OCI-LY1 (cell line): Measurements from ENCODE around the gene HERPUD1.

Source experiments
- H2AFZ ChIP-seq: fragments of 200-600 bp; sonication (generic), shearing (Covaris generic); 2 replicates; pipeline ENCODE4 v1.6.0; 2014; ENCODE audit warnings: antibody characterized with exemption, mild to moderate bottlenecking, low read length
- H3F3A ChIP-seq: fragments of 200-600 bp; sonication (generic), shearing (Covaris generic); 2 replicates; pipeline ENCODE4 v1.6.0; 2014; ENCODE audit warnings: mild to moderate bottlenecking, antibody characterized with exemption, low read length, moderate library complexity; ENCODE audit not compliant: insufficient read depth
- H3K27ac ChIP-seq: fragments of 200-600 bp; sonication (generic); 2 replicates; pipeline ENCODE4 v1.5.1; 2014; ENCODE audit warnings: low read length, mixed run types, mild to moderate bottlenecking, low read depth; ENCODE audit not compliant: poor library complexity, severe bottlenecking
- H3K27me3 ChIP-seq: fragments of 200-600 bp; sonication (generic); 2 replicates; pipeline ENCODE4 v1.6.0; 2014; ENCODE audit warnings: antibody characterized with exemption, mild to moderate bottlenecking, low read length, moderate library complexity; ENCODE audit not compliant: insufficient read depth
- H3K36me3 ChIP-seq: fragments of 200-600 bp; sonication (generic); 2 replicates; pipeline ENCODE4 v1.6.1; 2014; ENCODE audit warnings: mild to moderate bottlenecking, antibody characterized with exemption, low read length, moderate library complexity, mixed read lengths; ENCODE audit not compliant: insufficient read depth
- H3K4me1 ChIP-seq: fragments of 200-600 bp; sonication (generic); 2 replicates; pipeline ENCODE4 v1.5.1; 2014; ENCODE audit warnings: mild to moderate bottlenecking, low read length, moderate library complexity; ENCODE audit not compliant: insufficient read depth, severe bottlenecking
- H3K4me2 ChIP-seq: fragments of 200-600 bp; sonication (generic), shearing (Covaris generic); 2 replicates; pipeline ENCODE4 v1.6.1; 2014; ENCODE audit warnings: low read length
- H3K4me3 ChIP-seq: fragments of 200-600 bp; sonication (generic); 2 replicates; pipeline ENCODE4 v1.5.1; 2014; ENCODE audit warnings: low read length, low read depth, mild to moderate bottlenecking, mixed read lengths; ENCODE audit not compliant: poor library complexity, severe bottlenecking
- H3K79me2 ChIP-seq: fragments of 200-600 bp; shearing (Covaris generic); 2 replicates; pipeline ENCODE4 v1.6.1; 2016; ENCODE audit warnings: mixed run types, low read length, mixed read lengths; ENCODE audit not compliant: insufficient read depth
- H3K9ac ChIP-seq: fragments of 200-600 bp; sonication (generic), shearing (Covaris generic); 2 replicates; pipeline ENCODE4 v1.6.1; 2014; ENCODE audit warnings: mild to moderate bottlenecking, low read length, mixed read lengths
- H3K9me2 ChIP-seq: fragments of 200-600 bp; sonication (generic), shearing (Covaris generic); 2 replicates; pipeline ENCODE4 v1.6.1; 2014; ENCODE audit warnings: low read depth, mild to moderate bottlenecking, low read length, mixed read lengths
- H3K9me3 ChIP-seq: fragments of 200-600 bp; shearing (Covaris generic); 2 replicates; pipeline ENCODE4 v1.6.1; 2014; ENCODE audit warnings: low read length, mixed read lengths
- H4K20me1 ChIP-seq: fragments of 200-600 bp; sonication (generic), shearing (Covaris generic); 2 replicates; pipeline ENCODE4 v1.6.0; 2016; ENCODE audit warnings: mild to moderate bottlenecking, low read length; ENCODE audit not compliant: insufficient read depth
- EZH2 ChIP-seq: fragments of 200-600 bp; sonication (generic), shearing (Covaris generic); IDR thresholded peaks from 2 replicates; pipeline ENCODE4 v1.8.0; 2017; ENCODE audit warnings: borderline replicate concordance, mixed run types, mild to moderate bottlenecking, antibody characterized with exemption, low read length, moderate library complexity, mixed read lengths
- TF ChIP-seq, protein P1 (sequence below): fragments of 200-600 bp; sonication (generic), shearing (Covaris generic); IDR thresholded peaks from 2 replicates; pipeline ENCODE4 v1.5.1; 2017; ENCODE audit warnings: mild to moderate bottlenecking, antibody characterized with exemption, low read length, moderate library complexity, mixed read lengths

The HERPUD1 gene

DNA sequence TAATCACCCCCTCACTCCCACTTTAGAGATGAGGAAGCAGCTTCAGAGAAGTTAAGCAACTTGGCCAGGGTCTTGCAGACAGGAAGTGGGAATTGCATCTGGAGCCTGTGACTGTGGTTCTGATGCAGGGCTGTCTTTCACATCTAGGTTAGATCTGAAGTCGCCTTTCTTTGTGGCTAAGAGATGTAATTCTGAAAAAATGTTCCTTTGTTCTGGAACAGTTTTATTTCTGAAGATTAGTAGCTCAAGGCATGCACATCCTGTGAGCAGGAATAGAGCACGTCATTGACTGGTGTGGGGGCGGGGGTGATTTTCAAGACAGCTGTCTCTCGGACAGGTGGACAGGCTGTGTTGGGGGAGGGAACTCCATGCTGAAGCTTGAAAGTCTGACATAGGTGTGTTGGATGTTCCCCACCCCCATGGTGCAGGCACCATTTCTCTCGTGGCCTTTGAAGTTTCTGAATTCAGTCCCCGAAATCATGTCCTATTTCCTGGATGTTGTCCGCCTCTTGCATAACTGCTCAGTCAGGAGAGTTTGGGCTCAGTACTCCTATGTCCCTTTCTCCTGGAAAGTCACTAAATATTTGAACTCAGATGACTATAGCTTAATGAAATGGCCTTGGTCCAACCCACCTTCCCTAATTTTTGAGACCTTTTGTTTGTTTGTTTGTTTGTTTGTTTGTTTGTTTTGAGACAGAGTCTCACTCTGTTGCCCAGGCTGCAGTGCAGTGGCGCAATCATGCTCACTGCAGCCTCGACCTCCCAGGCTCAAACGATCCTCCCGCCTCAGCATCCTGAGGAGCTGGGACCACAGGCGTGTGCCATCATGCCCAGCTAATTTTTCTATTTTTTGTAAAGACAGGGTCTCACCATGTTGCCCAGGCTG, 21.0 kb upstream of the HERPUD1 start:
- no peaks in the 10 kb centered on the region for H4K20me1 ChIP-seq
- TF ChIP-seq, protein P1, sequence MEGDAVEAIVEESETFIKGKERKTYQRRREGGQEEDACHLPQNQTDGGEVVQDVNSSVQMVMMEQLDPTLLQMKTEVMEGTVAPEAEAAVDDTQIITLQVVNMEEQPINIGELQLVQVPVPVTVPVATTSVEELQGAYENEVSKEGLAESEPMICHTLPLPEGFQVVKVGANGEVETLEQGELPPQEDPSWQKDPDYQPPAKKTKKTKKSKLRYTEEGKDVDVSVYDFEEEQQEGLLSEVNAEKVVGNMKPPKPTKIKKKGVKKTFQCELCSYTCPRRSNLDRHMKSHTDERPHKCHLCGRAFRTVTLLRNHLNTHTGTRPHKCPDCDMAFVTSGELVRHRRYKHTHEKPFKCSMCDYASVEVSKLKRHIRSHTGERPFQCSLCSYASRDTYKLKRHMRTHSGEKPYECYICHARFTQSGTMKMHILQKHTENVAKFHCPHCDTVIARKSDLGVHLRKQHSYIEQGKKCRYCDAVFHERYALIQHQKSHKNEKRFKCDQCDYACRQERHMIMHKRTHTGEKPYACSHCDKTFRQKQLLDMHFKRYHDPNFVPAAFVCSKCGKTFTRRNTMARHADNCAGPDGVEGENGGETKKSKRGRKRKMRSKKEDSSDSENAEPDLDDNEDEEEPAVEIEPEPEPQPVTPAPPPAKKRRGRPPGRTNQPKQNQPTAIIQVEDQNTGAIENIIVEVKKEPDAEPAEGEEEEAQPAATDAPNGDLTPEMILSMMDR = no peak
- no peak for TF ChIP-seq EZH2
- H3K27ac ChIP-seq = no peak overlapping the region
- H3K27me3 ChIP-seq = no peaks in the 10 kb centered on the region
- no peaks in the 10 kb centered on the region for H3K9me3 ChIP-seq
- no peak overlapping the region for H3K9ac ChIP-seq
- peak overlapping the region; percentile 48; the same call in 1 of the 2 replicates for H3K4me2 ChIP-seq
- H3K79me2 ChIP-seq = no peaks in the 10 kb centered on the region
- no peak overlapping the region for H3K4me3 ChIP-seq
- no peak overlapping the region for H2AFZ ChIP-seq
- no peaks in the 10 kb centered on the region for H3F3A ChIP-seq
- H3K9me2 ChIP-seq = no peaks in the 10 kb centered on the region
- H3K4me1 ChIP-seq = peaks cover 36% of the 10 kb centered on the region
- no peaks in the 10 kb centered on the region for H3K36me3 ChIP-seq

DNA sequence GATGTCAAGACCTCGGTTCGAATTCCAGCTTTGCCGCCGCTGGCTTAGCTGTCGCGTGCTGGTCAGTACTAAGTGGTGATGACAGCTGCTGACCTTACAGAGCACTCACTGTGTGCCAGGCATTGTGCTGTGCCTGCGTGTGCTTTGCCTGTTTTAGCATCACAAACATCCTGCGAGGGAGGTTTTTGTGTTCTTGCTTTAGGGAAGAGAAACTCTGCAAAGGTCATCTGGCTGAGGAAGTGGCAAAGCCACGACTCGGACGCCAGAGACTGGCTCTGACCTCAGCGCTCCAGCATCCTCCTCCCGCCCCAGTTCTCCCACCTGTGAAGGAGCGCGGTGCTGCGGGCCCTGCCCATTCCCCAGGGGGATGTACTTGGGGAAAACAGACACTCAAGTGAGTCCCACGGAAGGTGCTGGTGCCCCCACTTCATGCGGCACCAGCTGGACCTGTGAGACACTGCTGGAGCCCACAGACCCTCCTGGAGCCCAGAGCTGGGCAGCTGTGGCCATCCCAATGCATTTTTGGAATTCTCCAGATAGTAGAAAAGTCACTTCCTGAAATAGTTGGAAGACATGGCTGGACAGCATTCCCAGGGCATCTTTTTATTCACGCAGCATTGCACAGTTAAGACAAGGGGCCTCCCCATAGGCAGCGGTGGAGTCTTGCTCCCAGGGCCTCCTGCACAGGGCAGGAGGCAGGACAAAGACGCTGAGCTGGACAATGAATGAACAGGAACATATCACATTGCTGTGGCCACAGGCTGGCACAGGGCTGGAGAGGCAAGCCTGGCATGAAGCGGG, 20.0 kb upstream of the HERPUD1 start:
- H3K36me3 ChIP-seq = no peaks in the 10 kb centered on the region
- no peaks in the 10 kb centered on the region for H3K27me3 ChIP-seq
- no peaks in the 10 kb centered on the region for H3K9me2 ChIP-seq
- H3K4me2 ChIP-seq = peak overlapping the region; percentile 48
- H2AFZ ChIP-seq = no peak overlapping the region
- no peaks in the 10 kb centered on the region for H3F3A ChIP-seq
- no peak overlapping the region for H3K4me3 ChIP-seq
- no peaks in the 10 kb centered on the region for H4K20me1 ChIP-seq
- TF ChIP-seq, protein P1 = no peak
- no peak for TF ChIP-seq EZH2
- no peak overlapping the region for H3K9ac ChIP-seq
- H3K4me1 ChIP-seq = peaks cover 47% of the 10 kb centered on the region
- H3K9me3 ChIP-seq = no peaks in the 10 kb centered on the region
- peak overlapping the region; percentile 4 for H3K27ac ChIP-seq
- no peaks in the 10 kb centered on the region for H3K79me2 ChIP-seq

DNA sequence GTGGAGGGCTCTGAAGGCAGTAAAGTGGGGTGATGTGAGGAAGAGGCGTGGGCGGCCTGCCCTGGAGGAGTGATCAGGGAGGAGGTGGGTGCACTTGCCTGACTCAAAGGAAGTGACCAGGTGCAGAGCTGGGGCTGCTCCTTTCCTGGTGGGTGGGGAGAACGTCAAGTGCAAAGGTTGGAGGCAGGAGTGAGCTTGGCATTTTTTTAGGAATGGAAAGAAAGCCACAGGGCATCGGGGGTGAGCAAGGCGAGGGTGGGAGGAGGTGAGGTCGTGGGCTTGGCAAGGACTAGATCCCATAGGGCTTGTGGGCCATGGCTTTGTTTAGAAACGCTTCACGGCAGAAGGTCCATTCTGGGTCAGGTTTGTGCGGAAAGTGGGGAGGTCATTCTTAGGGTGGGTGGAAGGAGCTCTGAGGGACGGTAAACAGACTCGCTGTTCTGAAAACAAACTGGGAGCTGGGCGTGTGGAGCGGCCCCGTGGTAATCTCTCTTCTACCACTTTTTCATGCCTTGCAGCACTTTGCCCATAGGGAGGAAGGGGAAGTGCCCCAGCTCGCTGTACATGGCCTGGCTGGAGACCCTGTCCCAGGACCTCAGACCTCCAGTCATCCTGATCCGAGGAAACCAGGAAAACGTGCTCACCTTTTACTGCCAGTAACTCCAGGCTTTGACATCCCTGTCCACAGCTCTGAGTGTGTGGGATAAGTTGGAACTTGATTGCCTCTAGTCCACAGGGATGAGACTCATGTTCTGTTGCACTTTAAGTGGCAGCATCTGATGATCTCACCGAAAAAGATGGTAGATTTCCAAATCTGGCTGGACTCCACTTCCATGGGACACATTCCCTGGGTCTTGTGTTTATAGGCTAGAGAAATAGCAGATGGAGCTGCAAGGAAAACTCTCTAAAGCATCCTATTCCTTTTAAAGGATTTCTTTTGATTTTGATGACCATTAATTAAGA, 18.9 kb upstream of the HERPUD1 start:
- no peak for TF ChIP-seq EZH2
- TF ChIP-seq, protein P1 = no peak
- no peaks in the 10 kb centered on the region for H3K27me3 ChIP-seq
- H3K9me3 ChIP-seq = no peaks in the 10 kb centered on the region
- H3K27ac ChIP-seq = no peak overlapping the region
- no peak overlapping the region for H3K4me3 ChIP-seq
- peaks cover 57% of the 10 kb centered on the region for H3K4me1 ChIP-seq
- H3K4me2 ChIP-seq = peak overlapping the region; percentile 15; the same call in 1 of the 2 replicates
- H4K20me1 ChIP-seq = no peaks in the 10 kb centered on the region
- no peaks in the 10 kb centered on the region for H3F3A ChIP-seq
- H3K9me2 ChIP-seq = no peaks in the 10 kb centered on the region
- no peaks in the 10 kb centered on the region for H3K36me3 ChIP-seq
- no peak overlapping the region for H2AFZ ChIP-seq
- H3K79me2 ChIP-seq = no peaks in the 10 kb centered on the region
- H3K9ac ChIP-seq = no peak overlapping the region; the same call in 1 of the 2 replicates
